Fibroblast of skin of left quadriceps (primary cell): Measurements from ENCODE around the gene RADIL.

Experiments
- DNase-seq, 2 experiments: peaks; one replicate each; pipeline ENCODE4 v3.0.0-alpha.2; 2013; ENCODE audit warnings: low read depth in 2 of 2

The RADIL gene

DNA sequence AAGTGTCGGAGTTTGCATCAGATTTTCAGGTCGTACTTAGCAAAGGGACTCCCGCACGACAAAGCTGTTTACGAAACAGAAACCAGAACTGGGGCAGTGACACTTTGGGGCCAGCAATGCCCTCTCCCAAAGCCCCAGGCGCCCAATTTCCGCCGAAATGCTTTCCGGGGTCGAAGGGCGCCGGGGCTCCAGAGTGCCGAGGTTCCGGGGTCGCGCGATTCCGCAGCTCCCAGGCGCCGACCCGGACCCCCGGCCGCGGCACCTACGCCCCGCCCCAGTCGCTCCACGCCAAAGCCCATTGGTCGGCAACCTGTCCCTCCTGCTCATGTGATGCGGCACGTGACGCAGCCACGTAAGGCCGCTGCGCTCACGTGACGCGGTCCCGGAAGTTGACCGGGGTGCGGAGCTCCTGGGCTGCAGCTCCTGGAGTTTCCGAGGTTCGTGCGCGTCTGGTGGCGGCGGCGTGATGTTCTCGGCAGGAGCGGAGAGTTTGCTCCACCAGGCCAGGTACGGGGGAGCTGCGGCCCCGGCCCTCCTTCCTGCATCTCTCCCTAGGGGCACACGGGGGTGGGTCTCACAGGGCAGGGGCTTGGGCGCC lies 108.2 kb downstream of the RADIL start, which contains the start of gene AP5Z1:
Gene AP5Z1 (plus strand): TSS at position 374 of the 598 bp plus-strand sequence. CDS start 93 bp downstream, at position 467.
- peak; percentile 83 to 85 for DNase-seq

DNA sequence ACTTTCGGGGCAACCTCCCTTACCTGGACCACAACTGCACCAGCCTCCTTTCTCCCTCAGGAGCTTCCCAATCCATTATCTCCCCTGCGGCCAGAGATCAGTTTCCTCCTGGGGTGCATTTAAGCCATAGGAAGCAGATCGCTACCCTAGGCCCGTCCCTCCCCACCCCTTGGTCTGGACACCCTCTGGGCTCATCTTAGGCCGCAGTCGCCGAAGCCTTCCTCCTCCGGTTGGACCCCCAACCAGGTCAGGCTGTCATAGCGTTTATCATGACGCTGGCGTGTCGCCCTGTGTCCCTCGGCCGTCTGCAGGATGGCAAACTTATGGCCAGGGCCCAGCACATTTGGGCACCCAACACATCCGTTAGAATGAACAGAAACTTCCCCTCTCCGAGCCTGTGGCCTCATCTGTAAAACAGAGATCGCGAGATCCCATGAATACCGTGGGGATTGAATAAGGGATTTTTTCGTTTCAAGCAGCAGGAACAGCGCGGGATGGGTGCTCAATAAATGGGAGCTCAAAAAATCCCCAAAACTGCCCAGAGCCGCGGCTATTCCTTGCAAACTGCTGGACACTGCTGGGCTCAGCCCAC lies 108.8 kb downstream of the RADIL start:
- peak; percentile 40 to 41 for DNase-seq

DNA sequence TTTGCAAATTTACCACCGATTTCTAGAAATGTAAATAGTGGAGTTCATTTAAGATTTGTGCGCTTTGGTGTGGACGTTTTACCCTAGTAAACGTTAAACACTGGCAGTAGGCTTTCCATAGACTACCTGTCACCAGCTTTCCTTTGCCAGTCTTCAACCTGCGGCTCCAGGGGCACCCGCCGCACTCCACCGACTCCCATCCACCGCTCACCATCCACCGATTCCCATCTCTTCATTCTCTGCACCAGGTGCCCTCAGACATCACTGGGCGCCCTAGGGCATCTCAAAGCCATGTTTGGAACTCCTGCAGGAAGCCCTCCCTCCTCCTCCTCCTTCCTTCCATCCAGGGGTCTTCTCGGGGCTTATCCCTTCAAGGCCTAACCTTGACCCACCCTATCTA lies 109.5 kb downstream of the RADIL start:
- DNase-seq: no peak

DNA sequence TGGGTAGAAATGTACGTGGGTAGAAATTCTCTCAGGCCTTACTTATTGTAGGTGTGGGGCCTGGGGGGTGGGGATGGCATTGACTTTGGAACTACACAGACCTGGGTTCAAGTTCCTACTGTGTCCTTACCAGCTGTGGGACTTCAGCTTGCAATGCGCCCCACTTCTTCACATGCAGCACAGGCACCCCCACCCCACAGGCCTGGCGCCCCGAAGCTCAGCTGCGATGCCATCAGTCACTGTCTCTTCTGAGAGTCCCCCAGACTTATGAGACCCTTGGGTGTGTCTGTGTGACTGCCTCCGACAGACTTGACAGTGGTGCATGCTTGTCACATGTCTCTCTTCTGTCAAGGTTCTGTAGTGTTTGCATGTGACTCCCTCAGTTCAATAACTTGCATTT lies 111.2 kb downstream of the RADIL start:
- DNase-seq: no peak

DNA sequence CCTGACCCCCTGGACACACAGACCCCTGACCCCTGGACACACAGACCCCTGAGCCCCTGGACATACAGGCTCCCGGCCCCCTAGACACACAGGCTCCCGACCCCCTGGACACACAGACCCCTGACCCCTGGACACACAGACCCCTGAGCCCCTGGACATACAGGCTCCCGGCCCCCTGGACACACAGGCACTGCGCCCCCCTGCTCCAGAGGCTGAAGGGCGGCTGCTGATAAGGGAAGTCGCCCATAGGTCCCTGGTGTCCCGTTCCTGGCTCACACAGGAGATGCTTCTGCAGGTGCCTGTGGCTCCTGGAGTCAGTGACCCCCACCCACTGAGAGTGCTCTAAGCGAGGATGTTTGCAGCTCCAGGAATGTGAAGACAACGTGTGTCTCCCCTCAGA lies 111.8 kb downstream of the RADIL start:
- no peak for DNase-seq

DNA sequence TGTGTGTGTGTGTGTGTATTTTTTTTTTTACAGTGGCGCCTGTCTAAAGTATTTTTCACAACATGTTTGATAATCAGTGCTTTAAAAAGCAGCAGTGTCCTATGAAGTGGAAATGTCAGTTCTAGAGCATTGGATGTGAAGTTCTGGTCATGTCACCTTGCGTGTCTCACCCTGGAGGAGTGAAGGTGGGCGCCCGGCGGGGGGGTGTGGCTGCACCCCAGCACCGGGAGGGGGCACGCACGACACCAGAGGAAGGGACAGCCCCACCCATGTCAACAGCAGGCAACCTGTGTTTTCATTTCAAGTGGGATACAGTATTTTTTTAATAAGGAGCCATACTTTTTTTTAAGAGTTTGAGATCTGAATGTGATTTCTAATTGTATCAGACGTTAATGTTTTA lies 112.6 kb downstream of the RADIL start:
- DNase-seq: no peak

DNA sequence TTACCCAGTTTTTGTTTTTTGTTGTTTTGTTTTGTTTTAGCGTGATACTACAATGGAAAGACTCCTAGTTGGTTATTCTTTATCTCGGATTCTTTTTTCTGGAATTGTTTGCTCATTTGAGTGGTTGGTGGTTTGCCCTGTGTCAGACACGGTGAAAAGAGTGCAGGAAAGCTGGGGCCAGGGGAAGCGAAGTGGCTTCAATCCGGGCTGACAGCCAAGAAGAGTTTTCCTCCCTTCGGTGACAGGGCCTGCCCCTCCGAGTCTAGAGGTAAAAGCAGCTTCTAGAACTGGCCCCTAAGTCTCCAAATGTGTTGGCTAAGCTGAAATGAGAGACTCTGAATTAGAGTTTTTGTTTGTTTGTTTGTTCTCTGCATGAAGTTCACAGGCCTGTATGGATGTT lies 113.8 kb downstream of the RADIL start:
- DNase-seq: no peak

DNA sequence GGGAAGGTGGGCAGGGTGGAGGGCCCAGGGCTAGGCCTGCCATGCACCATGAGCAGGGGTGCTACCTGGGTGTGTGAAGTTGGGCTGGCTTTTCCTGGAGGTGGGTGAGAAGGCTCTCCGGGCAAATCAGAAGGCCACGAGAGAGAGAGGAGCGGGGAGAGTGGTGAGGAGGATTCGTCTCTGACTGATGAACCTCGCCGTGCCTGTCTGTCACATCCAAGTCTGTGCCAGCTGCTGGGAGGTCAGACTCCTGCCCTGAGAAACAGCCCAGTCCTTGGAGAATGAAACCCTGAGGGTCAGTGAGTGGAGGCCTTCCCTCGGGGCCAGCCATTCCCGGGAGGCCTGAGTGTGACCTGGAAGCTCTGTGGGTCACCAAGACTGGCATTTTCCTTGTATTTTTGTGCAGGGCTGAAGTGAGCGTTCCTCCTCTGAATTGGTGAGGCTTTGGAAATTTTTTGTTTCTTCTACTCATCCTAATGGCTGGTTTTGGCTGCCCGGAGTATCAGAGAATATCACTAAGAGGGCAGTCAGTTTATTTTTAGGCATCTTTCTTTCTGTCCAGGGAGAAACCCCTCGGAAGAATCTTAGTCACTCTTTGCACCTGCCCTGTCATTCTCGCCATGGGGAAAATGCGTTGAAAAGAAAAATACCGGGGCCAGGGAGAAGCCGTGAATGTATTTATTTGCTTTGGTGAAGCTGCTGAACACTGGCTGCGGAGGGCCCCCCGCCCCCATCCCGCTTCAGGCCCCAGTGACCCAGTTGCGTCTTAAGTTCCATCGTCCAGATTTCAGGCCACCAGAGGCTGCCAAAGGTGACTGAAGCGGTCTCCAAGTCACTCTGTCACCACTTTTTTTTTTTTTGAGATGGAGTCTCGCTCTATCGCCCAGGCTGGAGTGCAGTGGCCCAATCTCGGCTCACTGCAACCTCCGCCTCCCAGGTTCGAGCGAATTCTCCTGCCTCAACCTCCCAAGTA lies 114.6 kb downstream of the RADIL start:
- no peak for DNase-seq

DNA sequence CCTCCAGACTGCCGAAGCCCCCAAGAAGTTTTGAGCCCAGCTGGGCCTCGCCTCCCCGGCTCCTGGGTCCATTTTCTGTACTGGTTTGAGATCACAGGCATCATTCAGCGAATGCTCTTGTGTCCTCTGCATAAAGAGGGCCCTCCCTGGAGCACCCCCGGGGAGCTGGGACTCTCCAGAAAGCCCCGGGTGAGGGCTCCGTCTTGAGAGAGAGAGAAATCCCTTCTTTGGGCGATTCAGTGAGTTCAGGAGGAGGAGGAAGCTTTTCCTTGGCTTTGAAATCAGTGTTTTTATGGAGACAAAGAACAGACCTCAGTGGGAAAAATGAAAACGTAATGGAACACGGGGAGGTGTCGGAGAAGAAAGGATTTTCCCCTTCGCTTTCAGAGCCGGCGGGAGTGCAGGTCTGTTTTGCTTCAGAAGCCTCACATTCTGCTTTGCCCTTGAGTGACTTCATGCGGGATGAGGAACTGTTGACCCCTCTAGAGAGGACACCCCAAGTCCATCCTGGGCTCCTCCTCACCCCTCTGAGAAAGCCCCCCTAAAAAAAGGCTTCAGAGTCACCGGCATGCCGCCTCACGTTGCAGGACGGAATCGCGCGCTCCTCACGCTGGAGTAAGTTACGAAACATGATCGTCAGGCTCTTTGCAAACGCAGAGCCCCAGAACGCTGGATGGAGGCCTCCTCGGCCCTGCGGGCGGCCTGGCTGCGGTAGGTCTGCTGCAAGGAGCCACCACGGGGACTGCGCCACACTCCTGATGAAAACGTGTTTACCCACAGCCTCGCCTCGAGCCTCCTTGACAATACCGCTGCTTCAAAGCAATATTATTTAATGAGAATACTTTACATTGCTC lies 116.6 kb downstream of the RADIL start:
- DNase-seq: no peak

DNA sequence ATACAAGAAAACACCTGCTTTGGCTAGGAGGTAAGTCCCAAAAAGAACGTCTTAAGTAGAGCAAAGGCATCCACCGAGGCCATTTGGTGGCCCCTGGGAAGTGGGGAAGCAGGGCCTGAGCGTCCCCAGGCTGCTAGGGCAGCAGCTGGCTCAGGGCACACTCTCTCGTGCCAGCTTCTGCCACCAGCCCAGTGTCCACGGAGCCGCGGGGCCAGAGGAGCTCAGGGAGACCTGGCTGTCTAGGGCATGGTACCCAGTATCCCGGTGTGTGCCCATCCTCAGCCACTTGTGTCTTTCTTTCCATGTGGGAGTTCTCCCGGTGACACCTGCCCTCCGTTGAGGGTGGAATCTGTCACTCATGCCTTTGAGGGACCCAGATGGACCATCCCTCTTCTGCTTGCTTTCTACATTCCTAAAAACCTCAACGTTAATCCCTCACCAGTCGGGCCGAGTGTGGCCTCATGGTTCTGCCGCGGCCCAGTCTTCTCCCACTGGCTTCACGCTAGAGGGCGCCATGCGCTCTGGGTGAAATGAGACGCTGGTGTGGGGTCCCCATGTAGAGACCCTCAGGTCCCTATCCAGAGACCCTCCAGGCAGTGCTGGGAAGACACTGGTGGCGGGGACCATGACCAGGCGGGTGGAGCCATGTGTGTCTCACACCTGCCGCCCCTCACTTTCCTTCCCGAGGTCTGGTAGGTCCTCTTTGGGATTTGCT lies 117.6 kb downstream of the RADIL start:
- DNase-seq: no peak

DNA sequence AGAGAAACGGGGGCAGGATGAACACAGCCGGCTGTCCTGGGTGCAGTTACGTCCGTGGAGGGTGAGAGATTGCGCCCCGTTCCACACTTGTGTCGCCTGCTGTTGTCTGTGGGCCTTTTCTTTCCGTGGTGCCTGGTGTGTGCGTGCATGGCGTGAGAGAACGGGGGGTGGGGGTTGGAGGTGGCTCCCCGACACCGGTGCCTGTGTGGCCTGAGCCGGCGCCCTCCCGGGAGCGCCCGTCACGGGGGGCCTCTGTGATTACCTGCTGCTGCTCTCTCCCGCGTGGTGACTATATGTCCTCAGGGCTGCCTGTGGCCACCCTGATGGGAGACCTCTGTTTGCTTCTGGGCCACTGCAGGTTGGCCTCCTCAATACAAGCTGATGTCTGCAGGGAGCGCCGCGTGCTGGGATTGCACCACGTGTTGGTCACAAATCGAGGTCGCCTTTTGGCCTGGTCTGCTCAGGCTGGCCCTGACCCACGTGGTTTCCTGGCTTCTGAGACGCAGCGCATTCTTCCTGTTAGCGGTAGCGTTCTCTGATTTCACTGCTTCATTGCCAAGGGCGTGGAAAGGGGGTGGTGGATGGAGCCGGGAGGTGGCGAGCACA lies 119.0 kb downstream of the RADIL start:
- DNase-seq: no peak

DNA sequence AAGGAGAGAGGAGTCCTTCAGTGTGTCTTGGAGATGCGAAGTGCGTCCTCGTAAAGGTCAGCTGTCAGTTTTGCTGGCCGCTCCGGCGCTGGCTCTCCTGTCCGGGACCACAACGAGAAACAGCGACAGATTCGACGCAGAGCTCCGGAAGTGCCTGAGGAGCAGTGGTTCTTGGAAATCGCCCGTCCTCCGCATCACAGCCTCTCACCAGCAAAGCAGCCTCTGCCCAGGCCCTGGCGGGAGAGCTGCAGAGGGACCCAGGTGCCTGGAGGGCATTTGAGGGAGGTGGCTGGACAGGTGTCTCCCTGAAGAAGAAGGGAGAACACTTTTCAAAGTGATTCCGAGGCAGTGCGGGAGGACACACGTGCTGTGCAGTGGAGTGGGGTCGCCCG lies 119.7 kb downstream of the RADIL start:
- no peak for DNase-seq

DNA sequence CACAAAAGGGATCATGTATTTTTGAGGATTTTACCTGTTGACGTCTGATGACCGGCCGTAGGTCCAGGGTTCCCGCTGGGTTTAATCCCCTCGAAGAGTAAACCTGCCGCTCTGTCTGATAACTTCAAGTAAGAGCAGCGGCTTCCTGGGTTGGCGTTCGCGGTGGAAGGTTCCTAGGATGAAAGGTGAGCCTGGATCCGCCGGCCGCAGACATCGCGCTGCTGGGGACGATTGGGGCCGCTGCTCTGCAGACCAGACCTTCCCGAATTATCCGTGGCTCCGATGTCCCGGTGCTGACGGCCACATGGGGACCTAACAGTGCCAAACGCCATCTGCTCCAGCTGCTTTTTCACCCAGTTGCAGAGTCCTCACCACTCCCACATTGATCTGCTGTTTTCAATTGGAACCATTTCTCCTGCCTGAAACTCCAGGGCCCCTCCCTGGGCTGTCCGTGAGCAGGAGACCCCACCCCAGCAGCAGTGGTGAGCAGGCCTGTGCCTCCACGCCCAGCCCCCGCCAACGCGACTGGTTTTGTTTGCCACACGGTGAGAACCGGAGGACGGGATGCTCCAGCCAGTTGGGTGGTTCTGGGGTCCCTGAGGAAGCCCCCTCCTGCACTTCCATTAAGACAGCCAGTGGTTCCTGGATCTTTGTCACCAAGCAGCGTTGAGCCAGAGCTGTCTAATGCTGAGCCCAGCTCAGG lies 120.3 kb downstream of the RADIL start:
- no peak for DNase-seq

DNA sequence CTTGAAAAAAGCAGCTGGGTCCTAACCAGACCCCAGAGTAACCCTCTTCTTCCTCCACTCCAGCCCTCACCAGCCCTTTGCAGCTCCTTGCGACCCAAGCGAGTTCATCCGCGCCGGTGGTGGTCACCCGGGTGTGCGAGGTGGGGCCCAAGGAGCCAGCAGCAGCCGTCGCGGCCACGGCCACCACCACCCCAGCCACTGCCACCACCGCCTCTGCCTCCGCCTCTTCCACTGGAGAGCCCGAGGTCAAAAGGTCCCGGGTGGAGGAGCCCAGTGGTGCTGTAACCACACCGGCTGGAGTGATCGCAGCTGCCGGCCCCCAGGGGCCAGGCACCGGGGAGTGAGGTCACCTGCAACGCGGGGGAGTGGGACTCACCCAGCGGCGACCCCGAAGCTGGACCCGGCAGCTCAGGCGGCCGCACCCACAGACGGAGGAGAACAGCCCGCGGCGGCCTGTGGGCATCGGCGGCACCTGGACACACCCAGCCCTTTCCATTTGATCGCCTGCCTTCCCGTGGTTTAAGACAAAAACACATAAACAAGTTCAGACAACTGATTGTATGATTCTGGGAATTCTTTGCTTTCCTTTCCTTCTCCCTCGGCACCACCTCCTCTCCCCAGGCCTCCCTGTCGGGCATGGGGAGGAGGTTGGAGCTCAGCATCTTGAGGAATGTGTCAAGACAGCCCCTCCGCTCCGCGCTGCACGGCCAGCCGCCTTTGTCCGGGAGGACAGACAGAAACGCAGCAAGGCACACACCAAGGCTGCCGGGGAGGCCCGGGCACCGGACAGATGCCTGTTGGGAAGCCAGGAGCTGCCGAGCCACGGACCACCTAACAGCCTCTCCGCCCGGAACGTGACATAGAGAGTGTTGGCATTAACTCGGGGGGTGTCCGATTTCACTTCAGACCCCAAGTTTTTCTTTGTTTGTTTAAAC lies 121.1 kb downstream of the RADIL start:
- DNase-seq: no peak

DNA sequence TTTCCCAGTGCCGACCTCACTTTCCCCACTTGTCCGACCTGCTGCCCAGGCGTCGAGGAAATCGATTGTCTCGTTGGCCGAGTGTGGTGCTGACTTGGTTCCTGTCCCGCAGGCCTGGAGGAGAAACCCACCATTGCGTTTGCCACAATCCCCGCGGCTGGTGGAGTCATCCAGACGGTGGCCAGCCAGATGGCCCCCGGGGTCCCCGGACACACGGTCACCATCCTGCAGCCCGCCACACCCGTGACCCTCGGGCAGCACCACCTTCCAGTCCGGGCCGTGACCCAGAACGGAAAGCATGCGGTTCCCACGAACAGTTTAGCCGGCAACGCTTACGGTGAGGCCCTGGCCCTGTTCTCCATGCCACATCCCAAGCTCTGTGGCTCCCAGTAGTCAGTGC lies 122.6 kb downstream of the RADIL start:
- no peak for DNase-seq

DNA sequence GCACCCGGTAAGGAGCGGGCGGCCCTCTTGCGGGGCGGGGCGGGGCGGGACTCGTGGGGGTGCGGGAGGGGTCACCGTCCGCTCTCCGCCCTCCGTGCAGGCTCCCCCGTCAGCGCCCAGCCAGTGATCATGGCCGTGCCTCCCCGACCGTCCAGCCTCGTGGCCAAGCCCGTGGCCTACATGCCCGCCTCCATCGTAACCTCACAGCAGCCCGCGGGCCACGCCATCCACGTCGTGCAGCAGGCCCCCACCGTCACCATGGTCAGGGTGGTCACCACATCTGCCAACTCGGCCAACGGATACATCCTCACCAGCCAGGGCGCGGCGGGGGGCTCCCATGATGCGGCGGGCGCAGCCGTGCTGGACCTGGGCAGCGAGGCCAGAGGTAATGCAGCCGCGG lies 124.3 kb downstream of the RADIL start:
- DNase-seq: no peak

DNA sequence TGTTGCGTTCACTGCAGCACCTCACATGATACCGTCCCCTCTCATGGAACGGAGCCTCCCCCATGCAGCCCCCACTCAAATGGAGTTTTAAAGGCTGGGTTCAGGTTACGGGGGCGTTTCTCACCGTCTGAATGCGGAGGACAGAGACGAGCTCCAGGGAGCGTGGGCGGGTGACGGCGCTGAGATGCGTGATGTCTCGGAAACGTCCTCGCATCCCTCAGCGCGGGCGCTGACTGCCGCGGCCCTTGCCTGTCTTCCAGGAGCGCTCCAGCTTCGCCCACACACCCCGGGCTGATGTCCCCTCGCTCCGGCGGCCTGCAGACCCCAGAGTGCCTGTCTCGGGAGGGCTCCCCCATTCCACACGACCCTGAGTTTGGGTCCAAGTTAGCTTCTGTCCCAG lies 124.7 kb downstream of the RADIL start:
- DNase-seq: no peak

DNA sequence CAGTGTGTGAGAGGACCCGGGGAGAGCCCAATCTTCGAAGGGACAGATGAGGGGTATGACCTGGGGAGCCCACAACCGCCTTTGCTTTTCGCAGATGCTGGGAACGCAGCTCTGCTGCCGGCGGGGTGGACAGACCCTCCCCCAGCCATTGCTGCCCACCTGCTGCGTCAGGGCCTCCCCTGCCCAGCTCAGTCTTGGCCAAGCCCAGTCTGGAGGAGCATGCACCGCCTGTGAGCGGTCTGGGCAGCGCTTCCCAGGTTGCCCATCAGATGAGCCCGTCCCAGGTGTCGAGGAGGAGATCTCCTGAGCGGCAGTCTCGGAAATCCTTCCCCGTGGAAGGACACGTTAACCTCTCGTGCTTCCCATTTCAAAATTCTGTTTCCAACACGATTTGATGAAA lies 125.4 kb downstream of the RADIL start:
- DNase-seq: no peak

DNA sequence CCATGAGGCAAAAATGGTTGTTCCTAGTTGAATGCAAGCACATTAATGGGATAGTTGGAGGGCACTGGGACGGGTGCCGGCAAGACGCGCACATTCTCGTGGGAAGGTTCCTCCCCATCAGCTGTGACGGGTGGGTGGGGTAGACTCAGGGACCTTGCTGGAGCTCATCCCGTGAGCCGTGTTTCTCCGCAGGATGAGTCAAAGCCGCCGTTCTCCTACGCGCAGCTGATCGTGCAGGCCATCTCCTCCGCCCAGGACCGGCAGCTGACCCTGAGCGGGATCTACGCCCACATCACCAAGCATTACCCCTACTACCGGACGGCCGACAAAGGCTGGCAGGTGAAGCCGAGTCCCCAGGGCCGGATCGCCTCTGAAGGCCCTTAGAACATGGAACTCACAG lies 128.5 kb downstream of the RADIL start:
- no peak for DNase-seq
